IMR-90 (cell line): ENCODE data around the gene SIRT2. TPM values are rescaled to one million over a fixed set of nuclear protein-coding genes. Genes with fewer than 3 reads are reported as not detected.

Experiments used
- ATAC-seq: fragments of 200-7000 bp; cut with Tn5 transposase; 2 replicates; pipeline ENCODE4 v1.9.1; 2020; ENCODE audit warnings: low read depth, mild to moderate bottlenecking, moderate library complexity
- BruUV-seq: library from RNA; stranded (reverse); fragments of 400-500 nt; replicated peaks from 2 replicates; lab custom pipeline; 2021; lab: Mats Ljungman, UMichigan
- CTCF ChIA-PET: fragments of 300-600 bp; formaldehyde crosslinking; extraction: SDS; loops from one replicate; lab custom pipeline; 2021; ENCODE audit warnings: antibody characterized with exemption; lab: Yijun Ruan, JAX
- POLR2A ChIA-PET: fragments of 300-600 bp; sonication (Branson Sonifier 250); formaldehyde crosslinking; loops from one replicate; lab custom pipeline; 2022; ENCODE audit warnings: antibody characterized with exemption; ENCODE audit not compliant: unreplicated experiment; lab: Charles Lee
- DNase-seq: peaks from one replicate; pipeline ENCODE4 v3.0.0; 2013
- H2AFZ ChIP-seq: replicated peaks from 2 replicates; pipeline ENCODE3; 2013; ENCODE audit warnings: low read length, mild to moderate bottlenecking; ENCODE audit not compliant: poor library complexity
- H2AK5ac ChIP-seq: 2 replicates; pipeline ENCODE4 v1.6.1; 2013; ENCODE audit warnings: low read depth, low read length, inconsistent platforms
- H2AK9ac ChIP-seq: replicated peaks from 2 replicates; pipeline ENCODE3; 2013; ENCODE audit warnings: mild to moderate bottlenecking, low read depth, low read length, moderate library complexity; ENCODE audit not compliant: poor library complexity
- H2BK120ac ChIP-seq: 2 replicates; pipeline ENCODE4 v1.6.1; 2013; ENCODE audit warnings: low read depth, low read length, inconsistent platforms
- H2BK15ac ChIP-seq: 3 replicates; pipeline ENCODE4 v1.6.1; 2013; ENCODE audit warnings: low read depth, low read length, inconsistent platforms
- H2BK20ac ChIP-seq: 2 replicates; pipeline ENCODE4 v1.6.1; 2013; ENCODE audit warnings: low read depth, mild to moderate bottlenecking, inconsistent platforms, low read length, moderate library complexity
- H2BK5ac ChIP-seq: 2 replicates; pipeline ENCODE4 v1.6.1; 2013; ENCODE audit warnings: mild to moderate bottlenecking, low read depth, low read length, inconsistent platforms; ENCODE audit not compliant: poor library complexity, severe bottlenecking
- H3K14ac ChIP-seq: replicated peaks from 2 replicates; pipeline ENCODE4 v1.6.1; 2013; ENCODE audit warnings: low read depth, low read length, inconsistent platforms
- H3K18ac ChIP-seq: 2 replicates; pipeline ENCODE4 v1.6.1; 2013; ENCODE audit warnings: low read depth, low read length, control low read depth
- H3K23ac ChIP-seq: 2 replicates; pipeline ENCODE4 v1.6.1; 2013; ENCODE audit warnings: low read depth, low read length, inconsistent platforms
- H3K27ac ChIP-seq: 2 replicates; pipeline ENCODE4 v1.5.1; 2013; ENCODE audit warnings: mild to moderate bottlenecking, control low read depth, low read length; ENCODE audit not compliant: insufficient read depth
- H3K27me3 ChIP-seq: 2 replicates; pipeline ENCODE4 v1.6.1; 2013; ENCODE audit warnings: low read length; ENCODE audit not compliant: control insufficient read depth, insufficient read depth
- H3K36me3 ChIP-seq: 2 replicates; pipeline ENCODE4 v1.6.1; 2013; ENCODE audit warnings: low read length, mixed read lengths; ENCODE audit not compliant: control insufficient read depth, insufficient read depth
- H3K4ac ChIP-seq: 2 replicates; pipeline ENCODE4 v1.6.1; 2013; ENCODE audit warnings: low read depth, low read length, inconsistent platforms
- H3K4me1 ChIP-seq: 2 replicates; pipeline ENCODE4 v1.6.1; 2013; ENCODE audit warnings: low read length, mixed read lengths; ENCODE audit not compliant: control insufficient read depth, insufficient read depth
- H3K4me2 ChIP-seq: 2 replicates; pipeline ENCODE4 v1.6.1; 2013; ENCODE audit warnings: low read depth, mild to moderate bottlenecking, control low read depth, low read length, moderate library complexity
- H3K4me3 ChIP-seq: 2 replicates; pipeline ENCODE4 v1.5.1; 2013; ENCODE audit warnings: low read depth, mild to moderate bottlenecking, control low read depth, low read length, moderate library complexity; ENCODE audit not compliant: insufficient read depth
- H3K56ac ChIP-seq: 2 replicates; pipeline ENCODE4 v1.6.1; 2013; ENCODE audit warnings: low read length, inconsistent platforms; ENCODE audit not compliant: insufficient read depth; ENCODE audit errors: extremely low read depth
- H3K79me1 ChIP-seq, 2 experiments: 2 replicates each; pipeline ENCODE4 v1.6.1; 2013; ENCODE audit warnings: low read length in 2 of 2, inconsistent platforms in 1 of 2, low read depth in 1 of 2
- H3K9ac ChIP-seq: 2 replicates; pipeline ENCODE4 v1.6.1; 2013; ENCODE audit warnings: low read depth, low read length, control low read depth
- H3K9me1 ChIP-seq: 2 replicates; pipeline ENCODE4 v1.6.1; 2013; ENCODE audit warnings: low read length, inconsistent platforms; ENCODE audit not compliant: insufficient read depth
- H3K9me3 ChIP-seq: 2 replicates; pipeline ENCODE4 v1.6.1; 2013; ENCODE audit warnings: low read length; ENCODE audit not compliant: control insufficient read depth, insufficient read depth
- H4K20me1 ChIP-seq: 2 replicates; pipeline ENCODE4 v1.6.1; 2013; ENCODE audit warnings: low read length, inconsistent platforms; ENCODE audit not compliant: insufficient read depth
- H4K5ac ChIP-seq: 2 replicates; pipeline ENCODE4 v1.6.1; 2013; ENCODE audit warnings: mild to moderate bottlenecking, low read depth, low read length, control low read depth
- H4K8ac ChIP-seq, 2 experiments: 2 replicates each; pipeline ENCODE4 v1.6.1; 2013; ENCODE audit warnings: low read depth in 2 of 2, low read length in 2 of 2, control low read depth in 1 of 2, inconsistent platforms in 1 of 2
- H4K91ac ChIP-seq: 2 replicates; pipeline ENCODE4 v1.6.1; 2013; ENCODE audit warnings: low read depth, low read length, inconsistent platforms; ENCODE audit not compliant: insufficient read depth
- FOS ChIP-seq: fragments of 150-350 bp; IDR thresholded peaks from 2 replicates; pipeline ENCODE4 v1.6.1; 2016; ENCODE audit warnings: low read depth, low read length
- MAFK ChIP-seq: IDR thresholded peaks from 2 replicates; pipeline ENCODE4 v1.6.1; 2012; ENCODE audit warnings: low read depth, low read length, improper control_type of control experiment
- POLR2A ChIP-seq: IDR thresholded peaks from 2 replicates; pipeline ENCODE4 v1.6.1; 2012; ENCODE audit warnings: mild to moderate bottlenecking, low read depth, low read length
- RAD21 ChIP-seq: IDR thresholded peaks from 2 replicates; pipeline ENCODE4 v1.6.1; 2012; ENCODE audit warnings: low read length, improper control_type of control experiment
- SMC3 ChIP-seq: fragments of 150-350 bp; IDR thresholded peaks from 2 replicates; pipeline ENCODE4 v1.6.1; 2016; ENCODE audit warnings: low read depth, mild to moderate bottlenecking, antibody characterized with exemption, low read length, moderate library complexity
- whole genome bisulfite sequencing, 2 experiments: methylation state at CpG; one replicate each; pipeline versions ENCODE4 v1.1.5 to v1.1.7; 2013; ENCODE audit warnings: missing lambda C conversion rate in 2 of 2; ENCODE audit not compliant: insufficient read length in 1 of 2; ENCODE audit errors: extremely low coverage in 2 of 2; 5-methylcytosine and 5-hydroxymethylcytosine counted together
- dilution Hi-C: fragments of 300-500 bp; cut with HindIII; formaldehyde crosslinking; loops from one replicate; pipeline ENCODE4 v1.14.3; 2018; ENCODE audit warnings: low sequenced_read_pairs; ENCODE audit not compliant: unreplicated experiment
- in situ Hi-C: fragments of 300-500 bp; cut with MboI; formaldehyde crosslinking; loops from 3 replicates; pipeline ENCODE4 v1.14.3; 2019; ENCODE audit warnings: low sequenced_read_pairs, inconsistent platforms, mixed read lengths
- intact Hi-C: fragments of 100-400 bp; cut with micrococcal nuclease; formaldehyde crosslinking; loops from 2 replicates; pipeline ENCODE4 v1.10.0; 2022
- polyA plus RNA-seq, 3 experiments: library from polyadenylated mRNA; depleted of rRNA; stranded (reverse); fragments of >200 nt; gene quantifications; 2 replicates each; pipeline ENCODE4 v1.2.3, GENCODE V29; 2012; ENCODE audit warnings: low replicate concordance in 1 of 3
- total RNA-seq: library from RNA; depleted of rRNA; stranded (reverse); fragments of >200 nt; gene quantifications from 2 replicates; pipeline ENCODE4 v1.2.3, GENCODE V29; 2012

SIRT2 gene
- total and polyA plus RNA-seq, 2 of the 4 experiments (the other 2 are of a cell fraction), result 43.0 to 50.0 TPM

- in situ Hi-C loops, result loop anchor here (25.0 kb wide), 1 partner anchor 181 kb away; the partner anchor contains the start of gene CAPN12
- H2AK5ac ChIP-seq, result no peak overlapping the region
These were observed 19.1 kb upstream of the SIRT2 start for GRCh38 chr19:38918526-38918925.

More at GRCh38 chr19:38918526-38918925, 19.1 kb upstream of the SIRT2 start:
- no TSS peak for BruUV-seq
- Histone ChIP-seq H3K23ac (no peak overlapping the region), H2AFZ (no peak overlapping the region), H4K20me1 (no peaks in the 10 kb centered on the region; the same call in 1 of the 2 replicates), H2BK20ac (no peak overlapping the region), H4K5ac (no peak overlapping the region), H3K9me3 (no peaks in the 10 kb centered on the region), H3K9me1 (no peaks in the 10 kb centered on the region), H3K14ac (no peak overlapping the region), H3K4ac (no peak overlapping the region), H3K4me3 (no peak overlapping the region), H2BK120ac (no peak overlapping the region), H3K18ac (no peak overlapping the region), H4K8ac (no peak overlapping the region), H4K91ac (no peak overlapping the region), H3K27ac (no peak overlapping the region), H2AK9ac (no peak overlapping the region), H2BK15ac (no peak overlapping the region), H3K27me3 (no peaks in the 10 kb centered on the region), H3K4me1 (no peaks in the 10 kb centered on the region), H3K36me3 (peaks cover 8% of the 10 kb centered on the region), H3K79me1 (no peaks in the 10 kb centered on the region), H3K9ac (no peak overlapping the region), H2BK5ac (no peak overlapping the region), H3K4me2 (no peak overlapping the region), H3K56ac (no peak overlapping the region)
- TF ChIP-seq SMC3 (no peak), MAFK (no peak), POLR2A (no peak), FOS (no peak), RAD21 (no peak)
- no peak for DNase-seq
- intact Hi-C loops (no loop called here), dilution Hi-C loops (no loop called here)
- ChIA-PET CTCF (no interaction called here), POLR2A (no interaction called here)
- no CpG with 5 or more reads among the region's 10 CpGs for WGBS, 2 experiments
- no peak for ATAC-seq
